ENCODE measurements around the gene CACNA2D3.

Gene CACNA2D3

DNA sequence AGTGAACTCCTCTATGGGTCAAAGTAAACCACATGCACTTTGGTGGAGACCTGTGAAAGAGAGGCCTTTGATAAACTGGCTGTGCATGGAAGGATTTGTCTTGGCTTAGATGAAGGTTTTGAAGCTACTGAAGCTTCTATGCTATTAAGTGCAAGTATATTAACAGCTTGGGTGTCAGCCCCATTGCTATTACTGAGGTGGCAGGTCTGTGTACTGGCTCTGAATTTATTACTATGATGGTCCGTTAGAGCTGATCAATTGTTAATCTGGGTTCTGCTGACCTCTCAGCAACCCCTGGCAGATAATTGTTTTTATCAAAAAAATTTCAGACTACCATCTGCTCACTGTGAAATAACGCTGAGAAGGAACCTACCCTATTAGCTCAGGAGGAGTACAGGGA, 268.2 kb downstream of the CACNA2D3 start:
- TF ChIP-seq, protein P1, sequence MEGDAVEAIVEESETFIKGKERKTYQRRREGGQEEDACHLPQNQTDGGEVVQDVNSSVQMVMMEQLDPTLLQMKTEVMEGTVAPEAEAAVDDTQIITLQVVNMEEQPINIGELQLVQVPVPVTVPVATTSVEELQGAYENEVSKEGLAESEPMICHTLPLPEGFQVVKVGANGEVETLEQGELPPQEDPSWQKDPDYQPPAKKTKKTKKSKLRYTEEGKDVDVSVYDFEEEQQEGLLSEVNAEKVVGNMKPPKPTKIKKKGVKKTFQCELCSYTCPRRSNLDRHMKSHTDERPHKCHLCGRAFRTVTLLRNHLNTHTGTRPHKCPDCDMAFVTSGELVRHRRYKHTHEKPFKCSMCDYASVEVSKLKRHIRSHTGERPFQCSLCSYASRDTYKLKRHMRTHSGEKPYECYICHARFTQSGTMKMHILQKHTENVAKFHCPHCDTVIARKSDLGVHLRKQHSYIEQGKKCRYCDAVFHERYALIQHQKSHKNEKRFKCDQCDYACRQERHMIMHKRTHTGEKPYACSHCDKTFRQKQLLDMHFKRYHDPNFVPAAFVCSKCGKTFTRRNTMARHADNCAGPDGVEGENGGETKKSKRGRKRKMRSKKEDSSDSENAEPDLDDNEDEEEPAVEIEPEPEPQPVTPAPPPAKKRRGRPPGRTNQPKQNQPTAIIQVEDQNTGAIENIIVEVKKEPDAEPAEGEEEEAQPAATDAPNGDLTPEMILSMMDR (conservative IDR thresholded peaks at IDR 0.05; ENCODE audit: low read length), result no peak
- H3K4me3 ChIP-seq (ENCODE audit: low read length), result no peak overlapping the region
- no peak for DNase-seq (ENCODE audit: low read depth)

DNA sequence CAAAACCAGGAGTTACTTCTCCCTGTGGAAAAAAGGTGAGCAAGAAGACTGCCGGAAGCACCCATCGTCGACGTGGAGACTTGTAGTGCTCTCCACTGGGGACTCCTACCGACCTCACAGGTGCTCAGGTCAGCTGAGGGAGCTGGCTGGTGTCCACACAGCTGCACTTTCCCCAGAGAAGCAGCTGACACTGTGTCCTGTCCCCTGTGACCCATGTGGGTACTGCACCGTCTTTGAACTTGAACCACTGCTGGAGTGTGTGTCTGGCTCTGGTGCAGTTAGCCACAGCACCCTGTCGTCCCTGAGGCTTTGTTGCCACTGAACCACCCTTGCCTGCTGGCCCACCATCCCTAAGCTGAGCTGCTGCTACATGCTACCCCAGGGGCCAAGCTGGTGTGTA, 270.8 kb downstream of the CACNA2D3 start:
- TF ChIP-seq, protein P1 (conservative IDR thresholded peaks at IDR 0.05; ENCODE audit: low read length), result no peak
- no peak for DNase-seq (ENCODE audit: low read depth)
- no peak overlapping the region for H3K4me3 ChIP-seq (ENCODE audit: low read length)

DNA sequence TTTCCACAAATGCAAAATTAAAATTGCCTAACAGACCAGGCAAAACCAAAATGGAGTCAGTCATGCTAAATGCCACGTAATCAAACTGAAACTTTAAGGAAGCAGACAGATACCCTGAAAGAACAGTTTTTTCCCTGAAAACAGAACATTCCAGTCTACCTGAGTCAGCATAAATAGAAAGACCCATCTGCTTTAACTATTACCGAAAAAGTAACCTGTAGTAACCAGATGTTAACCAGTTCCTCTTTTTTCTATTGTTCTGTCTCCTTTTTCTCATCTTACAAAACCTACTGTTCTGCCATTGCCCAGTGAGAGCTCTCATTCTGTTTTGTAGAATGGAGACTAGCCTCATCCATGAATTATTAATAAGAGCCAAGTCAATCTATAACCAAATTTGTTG, 286.0 kb downstream of the CACNA2D3 start:
- no peak for DNase-seq (ENCODE audit: low read depth)
- H3K4me3 ChIP-seq (ENCODE audit: low read length), result no peak overlapping the region
- TF ChIP-seq, protein P1 (conservative IDR thresholded peaks at IDR 0.05; ENCODE audit: low read length), result no peak

DNA sequence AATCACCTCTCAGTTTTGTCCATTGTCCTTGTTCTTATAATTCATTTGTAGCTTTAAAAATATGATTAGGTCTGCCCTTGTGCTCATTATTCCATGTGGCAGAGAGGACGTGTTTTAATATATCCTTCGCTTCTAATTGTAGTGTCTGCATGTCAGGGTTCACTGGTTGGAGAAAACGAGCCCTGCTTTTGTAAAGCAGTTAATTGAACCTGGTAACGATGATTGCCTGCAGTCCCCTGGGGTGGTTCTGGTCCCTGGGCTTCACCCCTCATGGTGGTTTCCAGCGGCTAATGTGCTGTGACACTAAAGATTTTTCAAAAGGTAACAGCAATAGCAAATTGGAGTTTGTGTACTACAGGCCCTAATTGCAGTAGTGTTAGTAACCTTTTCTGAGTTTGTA, 299.6 kb downstream of the CACNA2D3 start:
- DNase-seq (ENCODE audit: low read depth), result no peak
- TF ChIP-seq, protein P1 (conservative IDR thresholded peaks at IDR 0.05; ENCODE audit: low read length), result no peak
- H3K4me3 ChIP-seq (ENCODE audit: low read length), result no peak overlapping the region

DNA sequence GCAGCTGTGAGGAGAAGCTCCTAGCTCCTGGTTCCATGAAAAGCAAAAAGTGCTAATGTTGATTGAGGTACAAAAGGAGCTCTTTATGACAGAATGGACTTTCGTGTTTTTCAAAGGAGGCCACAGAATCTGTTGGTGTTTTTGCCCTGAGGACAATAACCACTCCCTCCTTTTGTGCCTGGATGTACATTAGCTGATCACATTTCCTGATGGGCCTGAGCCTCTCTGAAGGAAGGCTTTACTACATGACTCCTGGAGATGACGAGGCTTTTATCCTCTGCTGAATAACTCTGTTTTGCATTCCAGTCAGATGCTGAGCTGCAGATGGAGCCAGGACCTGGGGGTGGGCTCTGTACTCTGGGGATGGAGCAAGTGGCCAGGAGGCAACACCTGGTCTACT, 301.9 kb downstream of the CACNA2D3 start:
- TF ChIP-seq, protein P1 (conservative IDR thresholded peaks at IDR 0.05; ENCODE audit: low read length), result no peak
- H3K4me3 ChIP-seq (ENCODE audit: low read length), result no peak overlapping the region
- no peak for DNase-seq (ENCODE audit: low read depth)

DNA sequence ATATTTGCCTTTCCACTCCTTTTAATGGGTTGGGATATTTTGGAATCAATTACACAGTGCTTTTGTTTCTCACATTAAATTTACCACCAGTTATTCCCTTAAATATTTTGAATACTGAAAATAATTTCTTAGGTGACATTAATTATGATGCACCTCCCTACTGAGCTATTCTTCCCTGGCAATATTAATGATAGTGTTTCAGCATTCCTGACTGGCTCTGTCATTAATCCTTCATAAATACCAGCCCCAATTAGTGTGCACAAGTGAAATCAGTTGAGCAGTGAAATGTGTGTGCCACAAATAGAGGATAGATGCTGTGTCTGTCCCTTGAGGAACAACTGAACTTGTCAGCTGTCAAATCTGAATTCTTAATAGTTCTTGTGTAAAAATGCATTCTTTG, 304.0 kb downstream of the CACNA2D3 start:
- peak; percentile 56 for DNase-seq (ENCODE audit: low read depth)
- H3K4me3 ChIP-seq (ENCODE audit: low read length), result no peak overlapping the region
- TF ChIP-seq, protein P1 (conservative IDR thresholded peaks at IDR 0.05; ENCODE audit: low read length), result no peak

DNA sequence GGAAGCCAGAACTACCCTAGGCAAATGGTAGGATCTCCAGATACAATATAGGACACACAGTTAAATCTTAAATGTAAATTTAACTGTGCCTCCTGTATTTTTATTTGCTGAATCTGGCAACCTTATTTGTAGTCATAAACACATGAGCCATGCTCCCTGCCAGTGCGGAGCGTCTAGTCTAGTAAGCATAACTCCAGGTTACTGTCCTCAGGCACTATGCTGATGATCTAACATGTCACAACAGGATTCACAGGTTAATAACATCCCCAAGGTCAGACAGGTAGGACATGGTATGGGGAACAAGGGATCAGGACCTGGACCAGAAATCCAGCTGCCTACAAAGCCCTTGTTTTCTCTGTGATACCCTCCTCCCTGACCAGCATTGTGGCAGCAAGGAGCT, 305.1 kb downstream of the CACNA2D3 start:
- no peak for DNase-seq (ENCODE audit: low read depth)
- TF ChIP-seq, protein P1 (conservative IDR thresholded peaks at IDR 0.05; ENCODE audit: low read length), result no peak
- no peak overlapping the region for H3K4me3 ChIP-seq (ENCODE audit: low read length)
